Lower leg skin (tissue), 3 donors: Measurements from ENCODE around the gene DYNLT5.

Experiments used
- POLR2A ChIP-seq, 2 donors: fragments of 450-650 bp; IDR thresholded peaks; one replicate each; pipeline ENCODE4 v1.6.1; 2016 to 2017; ENCODE audit warnings: antibody characterized with exemption in 2 of 2, mild to moderate bottlenecking in 1 of 2, moderate library complexity in 1 of 2
- TF ChIP-seq, protein P1 (sequence below), 3 donors: fragments of 450-650 bp; IDR thresholded peaks; one replicate each; pipeline ENCODE4 v1.5.1; 2016; ENCODE audit warnings: antibody characterized with exemption in 3 of 3, mild to moderate bottlenecking in 3 of 3, moderate library complexity in 2 of 3

DNA sequence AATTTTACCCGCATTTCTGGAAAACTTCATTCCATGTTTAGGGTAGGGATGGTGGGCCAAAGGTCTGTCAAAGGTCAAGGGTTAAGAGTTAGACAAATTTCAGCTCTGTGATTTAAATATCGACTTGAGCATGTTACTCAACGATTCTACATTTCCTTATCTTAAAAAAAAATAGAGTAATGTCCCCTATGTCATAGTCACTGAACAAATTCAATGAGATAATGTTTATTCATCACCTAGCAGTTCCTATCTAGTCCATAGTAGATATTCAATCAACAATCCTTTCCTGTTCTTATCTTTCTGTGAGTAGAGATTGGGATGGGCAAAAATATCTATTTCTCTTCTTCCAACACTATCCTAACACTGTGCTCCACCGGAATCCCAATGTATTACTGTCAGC is 1.1 kb upstream of the DYNLT5 start:
- TF ChIP-seq, protein P1, sequence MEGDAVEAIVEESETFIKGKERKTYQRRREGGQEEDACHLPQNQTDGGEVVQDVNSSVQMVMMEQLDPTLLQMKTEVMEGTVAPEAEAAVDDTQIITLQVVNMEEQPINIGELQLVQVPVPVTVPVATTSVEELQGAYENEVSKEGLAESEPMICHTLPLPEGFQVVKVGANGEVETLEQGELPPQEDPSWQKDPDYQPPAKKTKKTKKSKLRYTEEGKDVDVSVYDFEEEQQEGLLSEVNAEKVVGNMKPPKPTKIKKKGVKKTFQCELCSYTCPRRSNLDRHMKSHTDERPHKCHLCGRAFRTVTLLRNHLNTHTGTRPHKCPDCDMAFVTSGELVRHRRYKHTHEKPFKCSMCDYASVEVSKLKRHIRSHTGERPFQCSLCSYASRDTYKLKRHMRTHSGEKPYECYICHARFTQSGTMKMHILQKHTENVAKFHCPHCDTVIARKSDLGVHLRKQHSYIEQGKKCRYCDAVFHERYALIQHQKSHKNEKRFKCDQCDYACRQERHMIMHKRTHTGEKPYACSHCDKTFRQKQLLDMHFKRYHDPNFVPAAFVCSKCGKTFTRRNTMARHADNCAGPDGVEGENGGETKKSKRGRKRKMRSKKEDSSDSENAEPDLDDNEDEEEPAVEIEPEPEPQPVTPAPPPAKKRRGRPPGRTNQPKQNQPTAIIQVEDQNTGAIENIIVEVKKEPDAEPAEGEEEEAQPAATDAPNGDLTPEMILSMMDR (IDR thresholded peaks at IDR 0.05), result no peak
- TF ChIP-seq POLR2A (IDR thresholded peaks at IDR 0.05), result no peak
